BLaER1 treated with 17β-estradiol and CSF1 and Interleukin-3, amounts not matched to agents 10 nM and 100 nM (cell line): Measurements from ENCODE around the gene HSBP1L1.

Experiments
- H3K27ac ChIP-seq, 11 experiments: shearing (Covaris generic); formaldehyde crosslinking; 2 replicates each; pipeline ENCODE4 v1.8.1; 2022
- H3K27me3 ChIP-seq, 11 experiments: shearing (Covaris generic); formaldehyde crosslinking; 2 replicates each; pipeline ENCODE4 v1.8.1; 2022
- H3K36me3 ChIP-seq, 11 experiments: shearing (Covaris generic); formaldehyde crosslinking; 2 replicates each; pipeline ENCODE4 v1.8.1; 2022
- H3K4me1 ChIP-seq, 10 experiments: shearing (Covaris generic); formaldehyde crosslinking; 2 replicates each; pipeline ENCODE4 v1.8.1; 2022
- H3K4me2 ChIP-seq, 11 experiments: shearing (Covaris generic); formaldehyde crosslinking; 2 replicates each; pipeline ENCODE4 v1.8.1; 2022
- H3K4me3 ChIP-seq, 10 experiments: shearing (Covaris generic); formaldehyde crosslinking; 2 replicates each; pipeline ENCODE4 v1.8.1; 2022
- H3K9ac ChIP-seq, 11 experiments: shearing (Covaris generic); formaldehyde crosslinking; 2 replicates each; pipeline ENCODE4 v1.8.1; 2022
- H3K9me3 ChIP-seq, 11 experiments: shearing (Covaris generic); formaldehyde crosslinking; replicated peaks in 1 of 11; 2 replicates each; pipeline ENCODE4 v1.8.1; 2022
- H4K20me1 ChIP-seq, 11 experiments: shearing (Covaris generic); formaldehyde crosslinking; 2 replicates each; pipeline ENCODE4 v1.8.1; 2022
- Cebpa-rat ChIP-seq, 11 experiments: shearing (Covaris generic); IDR thresholded peaks; 2 replicates each; pipeline ENCODE4 v1.8.1; 2022

The HSBP1L1 gene

DNA sequence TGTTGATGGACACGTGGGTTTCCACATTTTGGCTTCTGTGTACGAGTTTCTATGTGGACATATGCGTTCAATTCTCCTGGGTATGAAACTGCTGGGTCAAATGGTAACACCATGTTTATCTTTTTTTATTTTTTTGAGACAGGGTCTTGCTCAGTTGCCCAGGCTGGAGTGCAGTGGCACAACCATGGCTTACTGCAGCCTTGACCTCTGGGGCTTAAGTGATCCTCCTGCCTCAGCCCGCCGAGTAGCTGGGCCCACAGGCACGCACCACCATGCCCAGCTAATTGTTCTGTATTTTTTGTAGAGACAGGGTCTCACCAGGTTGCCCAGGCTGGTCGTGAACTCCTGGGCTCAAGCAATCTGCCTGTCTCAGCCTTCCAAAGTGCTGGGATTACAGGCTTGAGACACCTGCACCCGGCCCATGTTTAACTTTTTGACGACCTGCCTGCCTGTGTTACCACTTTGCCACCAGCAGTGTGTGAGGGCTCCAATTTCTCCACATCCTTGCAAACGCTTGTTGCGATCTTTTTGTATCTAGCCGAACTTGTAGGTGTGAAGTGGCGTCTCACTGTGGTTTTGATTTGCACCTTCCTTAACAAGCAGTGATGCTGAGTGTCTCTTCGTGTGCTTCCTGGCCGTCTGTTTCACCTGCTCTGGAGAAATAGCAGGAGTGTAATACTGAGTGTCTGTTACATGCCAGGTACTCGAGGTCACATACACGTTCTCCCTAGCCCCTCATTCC lies 6.9 kb downstream of the HSBP1L1 start:
- H4K20me1 ChIP-seq = peaks cover 59 to 92% (median 87%) of the 10 kb centered on the region in 11 experiments; a peak in 21 of 22 replicates

GRCh38 chr18:79971986-79972385 lies 7.5 kb downstream of the HSBP1L1 start:
- Histone ChIP-seq H3K4me1 (no peaks in the 10 kb centered on the region), H3K27me3 (no peaks in the 10 kb centered on the region), H3K4me2 (no peak overlapping the region), H3K9me3 (no peaks in the 10 kb centered on the region), H3K27ac (no peak overlapping the region), H4K20me1 (peaks cover 65 to 96% (median 92%) of the 10 kb centered on the region in 11 experiments; a peak in 21 of 22 replicates), H3K36me3 (peaks cover 60 to 86% (median 75%) of the 10 kb centered on the region in 11 experiments), H3K4me3 (no peak overlapping the region), H3K9ac (no peak overlapping the region)
- no peak for TF ChIP-seq Cebpa-rat (IDR thresholded peaks at IDR 0.05)

More for the DNA sequence above, 6.9 kb downstream of the HSBP1L1 start:
- no peak for TF ChIP-seq Cebpa-rat (IDR thresholded peaks at IDR 0.05)
- Histone ChIP-seq H3K4me1 (no peaks in the 10 kb centered on the region), H3K27me3 (no peaks in the 10 kb centered on the region), H3K36me3 (peaks cover 54 to 80% (median 69%) of the 10 kb centered on the region in 11 experiments), H3K4me2 (no peak overlapping the region), H3K9me3 (no peaks in the 10 kb centered on the region), H3K9ac (no peak overlapping the region), H3K27ac (no peak overlapping the region), H3K4me3 (no peak overlapping the region)

DNA sequence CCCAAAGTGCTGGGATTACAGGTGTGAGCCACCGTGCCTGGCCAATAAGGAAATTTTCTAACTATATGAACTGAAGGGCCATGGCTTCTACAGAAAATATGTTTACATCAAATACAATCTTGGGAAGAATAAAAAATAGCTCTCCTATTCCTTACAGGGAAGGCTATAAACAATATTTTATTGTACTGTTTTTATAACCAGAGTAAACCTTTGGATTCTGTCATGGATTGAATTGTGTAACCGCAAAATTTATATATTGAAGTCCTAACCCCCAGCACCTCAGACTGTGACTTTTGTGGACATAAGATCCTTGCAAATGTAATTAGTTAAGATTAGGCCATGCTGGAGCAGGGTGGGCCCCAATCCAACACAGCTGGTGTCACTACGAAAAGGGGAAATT lies 8.3 kb downstream of the HSBP1L1 start:
- H3K36me3 ChIP-seq = peaks cover 67 to 93% (median 82%) of the 10 kb centered on the region in 11 experiments
- no peak overlapping the region for H3K9ac ChIP-seq
- no peaks in the 10 kb centered on the region for H3K4me1 ChIP-seq
- H4K20me1 ChIP-seq = peaks cover 72 to 97% (median 93%) of the 10 kb centered on the region in 11 experiments; a peak in 21 of 22 replicates
- H3K4me2 ChIP-seq = no peak overlapping the region
- no peak for TF ChIP-seq Cebpa-rat (IDR thresholded peaks at IDR 0.05)
- no peaks in the 10 kb centered on the region for H3K27me3 ChIP-seq
- no peaks in the 10 kb centered on the region for H3K9me3 ChIP-seq
- H3K4me3 ChIP-seq = no peak overlapping the region
- H3K27ac ChIP-seq = no peak overlapping the region

DNA sequence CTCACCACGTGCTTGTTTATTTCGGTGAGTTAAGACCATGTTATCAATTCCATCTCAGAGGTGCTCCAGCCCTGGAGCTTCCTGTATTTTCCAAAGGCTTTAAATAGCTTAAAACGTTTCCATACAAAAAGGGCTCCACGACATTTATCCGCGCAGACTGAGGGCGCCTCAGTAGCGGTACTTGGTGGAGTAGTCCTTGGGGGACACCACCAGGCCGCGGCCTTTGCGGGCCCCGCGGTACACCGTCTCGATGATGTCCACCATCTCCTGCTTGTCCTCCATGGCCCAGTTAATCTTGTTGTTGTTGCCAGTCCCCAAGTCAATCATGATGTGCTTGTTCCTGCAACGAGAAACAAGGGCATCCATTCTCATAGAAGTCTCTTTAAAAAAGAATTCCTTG lies 9.1 kb downstream of the HSBP1L1 start:
- Histone ChIP-seq H3K27me3 (no peaks in the 10 kb centered on the region), H4K20me1 (peaks cover 80 to 97% (median 94%) of the 10 kb centered on the region in 11 experiments; a peak in 21 of 22 replicates), H3K9me3 (no peaks in the 10 kb centered on the region), H3K27ac (no peak overlapping the region), H3K36me3 (peaks cover 70 to 95% (median 89%) of the 10 kb centered on the region in 11 experiments), H3K4me2 (no peak overlapping the region), H3K4me3 (no peak overlapping the region), H3K4me1 (no peaks in the 10 kb centered on the region), H3K9ac (no peak overlapping the region)
- TF ChIP-seq Cebpa-rat (IDR thresholded peaks at IDR 0.05) = no peak

DNA sequence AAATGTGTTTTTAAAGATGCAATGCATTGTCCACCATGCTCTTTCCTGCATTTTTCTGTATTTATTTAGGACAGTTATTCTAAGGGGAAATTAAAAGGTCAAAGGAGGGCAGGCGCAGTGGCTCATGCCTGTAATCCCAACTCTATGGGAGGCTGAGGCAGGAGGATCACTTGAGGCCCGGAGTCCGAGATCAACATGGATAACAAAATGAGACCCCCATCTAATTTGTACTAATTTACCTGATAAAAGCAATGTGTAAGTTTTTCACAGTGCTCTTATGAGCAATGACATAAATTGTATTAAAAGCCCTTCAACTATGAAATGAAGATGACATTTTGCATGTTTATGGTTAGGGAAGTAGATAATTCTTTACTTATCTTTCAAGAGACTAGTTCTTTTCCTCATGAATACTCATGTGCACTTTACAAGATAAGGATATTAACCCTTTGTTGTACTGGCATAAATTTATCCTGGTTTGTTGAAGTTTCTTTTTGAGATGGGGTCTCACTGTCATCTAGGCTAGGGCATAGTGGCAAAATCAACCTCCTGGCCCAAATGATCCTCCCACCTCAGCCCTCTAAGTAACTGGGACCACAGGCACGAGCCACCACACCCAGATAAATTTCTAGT lies 9.7 kb downstream of the HSBP1L1 start:
- H3K4me3 ChIP-seq = no peak overlapping the region
- peaks cover 86 to 99% (median 98%) of the 10 kb centered on the region in 11 experiments; a peak in 21 of 22 replicates for H4K20me1 ChIP-seq
- H3K4me2 ChIP-seq = no peak overlapping the region
- TF ChIP-seq Cebpa-rat (IDR thresholded peaks at IDR 0.05) = no peak
- H3K36me3 ChIP-seq = peaks cover 74 to 99% (median 95%) of the 10 kb centered on the region in 11 experiments
- no peak overlapping the region for H3K27ac ChIP-seq
- H3K9me3 ChIP-seq = no peaks in the 10 kb centered on the region
- H3K27me3 ChIP-seq = no peaks in the 10 kb centered on the region
- H3K9ac ChIP-seq = no peak overlapping the region
- H3K4me1 ChIP-seq = no peaks in the 10 kb centered on the region

GRCh38 chr18:79975043-79975442 lies 10.6 kb downstream of the HSBP1L1 start:
- H3K4me3 ChIP-seq = no peak overlapping the region
- H4K20me1 ChIP-seq = peaks cover 88 to 100% (median 100%) of the 10 kb centered on the region in 11 experiments
- H3K9ac ChIP-seq = no peak overlapping the region
- H3K4me2 ChIP-seq = no peak overlapping the region
- 0 out of 20 replicates have a peak, but pooled peaks cover 0 to 2% (median 0%) of the 10 kb centered on the region in 10 experiments for H3K4me1 ChIP-seq
- no peaks in the 10 kb centered on the region for H3K9me3 ChIP-seq
- no peaks in the 10 kb centered on the region for H3K27me3 ChIP-seq
- TF ChIP-seq Cebpa-rat (IDR thresholded peaks at IDR 0.05) = no peak
- no peak overlapping the region for H3K27ac ChIP-seq
- peaks cover 78 to 100% (median 96%) of the 10 kb centered on the region in 11 experiments for H3K36me3 ChIP-seq

DNA sequence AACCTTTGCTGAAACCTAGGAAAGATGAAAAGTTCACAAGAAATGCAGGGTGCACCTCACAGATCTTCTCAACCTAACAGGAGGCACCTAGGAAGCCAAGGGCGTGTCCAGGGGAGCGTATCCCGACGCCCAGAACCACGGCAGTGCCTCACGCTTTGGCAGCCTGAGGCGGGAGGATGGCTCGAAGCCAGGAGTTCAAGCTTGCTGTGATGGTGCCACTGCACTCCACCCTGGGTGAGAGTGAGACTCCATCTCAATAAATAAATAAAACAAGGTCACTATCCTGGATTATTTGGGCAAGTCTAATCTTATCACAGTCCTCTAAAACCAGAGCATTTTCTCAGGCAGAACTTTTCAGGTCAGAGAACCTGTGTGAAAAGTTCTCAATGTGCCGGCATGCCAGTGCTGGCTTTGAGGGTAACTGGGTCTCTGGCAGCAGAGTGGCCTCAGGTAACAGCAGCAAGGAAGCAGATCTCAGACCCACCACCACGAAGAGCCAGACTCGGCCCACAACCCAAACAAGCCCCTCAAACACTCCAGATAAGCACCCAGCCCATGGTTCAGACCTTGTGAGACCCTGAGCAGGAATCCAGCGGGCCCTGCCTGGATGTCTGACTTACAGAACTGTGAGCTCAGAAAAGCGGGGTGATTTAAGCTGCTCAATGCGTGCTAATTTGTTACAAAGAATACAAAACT lies 11.7 kb downstream of the HSBP1L1 start:
- Histone ChIP-seq H3K4me1 (0 out of 20 replicates have a peak, but pooled peaks cover 0 to 2% (median 0%) of the 10 kb centered on the region in 10 experiments), H3K4me2 (no peak overlapping the region), H4K20me1 (peaks cover 92 to 100% (median 100%) of the 10 kb centered on the region in 11 experiments), H3K27ac (no peak overlapping the region), H3K36me3 (peaks cover 73 to 94% (median 90%) of the 10 kb centered on the region in 11 experiments), H3K27me3 (no peaks in the 10 kb centered on the region), H3K4me3 (no peak overlapping the region), H3K9me3 (no peaks in the 10 kb centered on the region), H3K9ac (0 out of 22 replicates have a peak overlapping the region, but pooled peaks of 1 of the 11 experiments have one; percentile 9)
- TF ChIP-seq Cebpa-rat (IDR thresholded peaks at IDR 0.05) = no peak

- no peak overlapping the region for H3K4me2 ChIP-seq
- no peak for TF ChIP-seq Cebpa-rat (IDR thresholded peaks at IDR 0.05)
- H3K4me3 ChIP-seq = no peak overlapping the region
- no peaks in the 10 kb centered on the region for H3K9me3 ChIP-seq
- peaks cover 53 to 91% (median 82%) of the 10 kb centered on the region in 11 experiments for H3K36me3 ChIP-seq
- H3K9ac ChIP-seq = peak overlapping the region in 1 of 11 experiments; percentile 29; a peak in 1 of 22 replicates
- peaks cover 0 to 30% (median 20%) of the 10 kb centered on the region in 10 experiments; a peak in 17 of 20 replicates for H3K4me1 ChIP-seq
- no peak overlapping the region for H3K27ac ChIP-seq
- H3K27me3 ChIP-seq = no peaks in the 10 kb centered on the region
- peaks cover 100% of the 10 kb centered on the region in 11 experiments for H4K20me1 ChIP-seq
These were observed 15.4 kb downstream of the HSBP1L1 start for GRCh38 chr18:79979843-79980242.

DNA sequence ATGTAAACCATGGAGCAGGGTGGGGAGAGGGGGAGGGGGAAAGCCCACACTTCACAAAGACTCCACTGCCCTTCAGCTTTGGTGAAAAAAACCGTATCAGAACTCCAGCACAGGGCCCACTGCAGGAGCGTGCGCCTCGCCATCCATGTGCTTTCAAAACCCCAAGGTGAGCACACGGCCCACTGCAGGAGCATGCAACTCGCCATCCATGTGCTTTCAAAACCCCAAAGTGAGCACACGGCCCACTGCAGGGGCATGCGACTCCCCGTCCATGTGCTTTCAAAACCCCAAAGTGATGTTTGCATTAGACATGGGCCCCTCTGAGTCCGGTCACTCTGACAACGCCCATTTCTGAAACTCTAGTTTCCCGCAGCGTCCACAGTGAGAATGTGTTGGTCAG lies 16.1 kb downstream of the HSBP1L1 start:
- Histone ChIP-seq H3K9me3 (no peaks in the 10 kb centered on the region), H3K36me3 (peaks cover 53 to 91% (median 82%) of the 10 kb centered on the region in 11 experiments), H3K4me1 (peaks cover 0 to 38% (median 24%) of the 10 kb centered on the region in 10 experiments; a peak in 17 of 20 replicates), H3K27ac (no peak overlapping the region), H3K4me3 (no peak overlapping the region), H3K4me2 (no peak overlapping the region), H3K27me3 (no peaks in the 10 kb centered on the region), H3K9ac (no peak overlapping the region), H4K20me1 (peaks cover 100% of the 10 kb centered on the region in 11 experiments)
- no peak for TF ChIP-seq Cebpa-rat (IDR thresholded peaks at IDR 0.05)
